HG03066 (cell line): ENCODE data around the gene MALRD1.
"Not testable (repeated sequence)": the region's sequence is repeated elsewhere in the genome, so short reads cannot be mapped to it uniquely, and the experiment has no call there.

Experiments
- ATAC-seq: cut with Tn5 transposase; IDR thresholded peaks from one replicate; pipeline ENCODE4 v1.9.1; 2021; ENCODE audit warnings: low read depth; ENCODE audit not compliant: unreplicated experiment

The MALRD1 gene

DNA sequence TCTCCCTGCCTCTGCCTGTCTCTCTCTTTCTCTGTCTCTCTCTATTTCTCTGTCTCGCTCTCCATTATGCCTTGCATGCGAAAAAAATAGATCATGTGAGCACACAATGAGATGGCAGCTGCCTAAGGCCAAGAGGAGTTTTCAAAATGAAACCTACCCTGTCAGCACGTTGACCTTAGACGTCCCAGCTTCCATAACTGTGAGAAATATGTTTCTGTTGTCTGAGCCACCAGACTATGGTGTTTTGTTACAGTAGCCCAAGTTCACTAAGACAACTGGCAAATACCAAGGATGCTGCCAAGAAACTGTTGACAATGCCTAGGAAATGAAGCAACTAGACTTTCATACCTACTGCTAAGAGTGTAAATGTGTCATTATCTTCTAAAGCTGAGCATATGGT is 697.1 kb downstream of the MALRD1 start:
- no peak for ATAC-seq

DNA sequence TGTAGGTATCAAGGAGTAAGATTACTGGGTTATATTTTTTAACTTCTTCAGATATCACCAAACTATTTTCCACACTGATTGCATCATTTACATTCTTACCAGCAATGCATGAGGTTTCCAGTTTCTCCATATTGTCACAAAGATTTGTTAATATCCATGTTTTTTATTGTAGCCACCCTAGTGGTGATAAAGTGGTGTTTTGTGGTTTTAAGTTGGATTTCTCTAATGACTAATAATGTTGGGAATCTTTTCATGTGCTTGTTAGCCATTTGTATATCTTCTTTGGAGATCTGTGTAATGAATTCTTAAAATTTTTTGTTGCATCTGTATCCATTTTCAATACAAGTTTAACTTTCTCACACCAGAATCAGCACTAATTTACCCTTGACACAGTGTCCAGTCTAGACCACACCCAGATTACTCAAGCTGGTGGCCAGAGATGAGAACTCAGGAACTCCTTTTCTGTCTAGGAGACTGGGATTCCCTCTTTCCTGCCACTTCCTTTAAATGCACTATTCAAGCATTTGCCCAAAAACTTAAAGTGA is 700.7 kb downstream of the MALRD1 start:
- ATAC-seq = no peak

DNA sequence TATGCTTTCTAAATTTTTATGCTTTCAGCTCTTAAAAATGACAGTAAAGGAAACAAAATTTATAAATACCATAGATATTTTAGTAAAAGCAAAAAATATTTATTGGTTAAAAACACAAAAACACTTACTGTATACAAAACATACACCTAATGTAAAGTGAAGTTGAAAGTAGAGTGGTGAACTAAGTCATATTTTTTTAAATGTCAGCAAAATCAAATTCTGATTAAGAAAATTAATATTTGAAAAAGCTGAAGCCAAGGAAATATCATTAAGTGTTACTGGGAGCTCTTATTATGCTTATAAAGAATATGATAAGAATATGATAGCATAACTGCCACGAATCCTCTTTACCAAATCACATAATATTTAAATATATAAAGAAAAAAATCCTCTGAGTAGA is 702.4 kb downstream of the MALRD1 start:
- ATAC-seq = no peak

GRCh38 chr10:19756919-19757318 is 708.3 kb downstream of the MALRD1 start:
- no peak for ATAC-seq

- ATAC-seq = no peak
Measured at GRCh38 chr10:19762026-19762425, 713.4 kb downstream of the MALRD1 start.

DNA sequence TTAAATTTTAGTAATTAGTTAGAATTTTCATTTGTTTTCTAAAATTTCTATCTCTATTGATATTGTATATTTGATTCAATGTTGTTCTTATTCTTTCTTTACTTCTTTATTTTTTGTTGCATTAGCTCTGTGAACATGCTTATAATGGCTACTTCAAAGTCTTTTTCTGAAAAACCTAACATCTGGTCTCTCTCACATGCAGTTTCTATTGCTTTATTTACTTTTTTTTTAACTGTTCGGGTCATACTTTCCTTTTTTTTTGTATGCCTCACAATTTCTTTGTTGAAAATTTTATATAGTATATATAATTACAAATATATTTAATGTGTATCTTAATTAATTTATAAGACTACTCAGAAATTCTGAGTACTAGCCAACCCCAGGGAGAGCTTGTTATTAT is 715.5 kb downstream of the MALRD1 start:
- ATAC-seq = no peak

- ATAC-seq = no peak
Measured at GRCh38 chr10:19767876-19768275, 719.3 kb downstream of the MALRD1 start.

- ATAC-seq = not testable (repeated sequence)
Measured at GRCh38 chr10:19769826-19770225, 721.2 kb downstream of the MALRD1 start.

DNA sequence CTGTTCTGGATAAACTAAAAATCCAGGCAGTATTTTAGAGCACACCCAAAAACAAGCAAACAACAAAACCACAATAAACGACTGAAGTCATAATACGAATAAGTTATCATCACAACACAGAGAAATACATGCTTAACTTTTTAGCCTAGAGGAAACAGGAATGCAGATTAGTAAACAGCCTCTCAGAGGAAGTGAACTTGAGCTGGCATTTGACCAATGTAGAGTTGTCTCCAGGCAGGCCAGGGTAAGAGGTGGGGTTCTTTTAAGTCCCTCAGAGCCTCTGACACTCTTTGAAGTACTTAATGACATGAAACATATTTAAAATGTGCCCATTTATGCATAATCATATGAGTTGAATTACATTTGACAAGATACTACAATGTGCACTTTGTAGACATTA is 724.4 kb downstream of the MALRD1 start:
- ATAC-seq = no peak

DNA sequence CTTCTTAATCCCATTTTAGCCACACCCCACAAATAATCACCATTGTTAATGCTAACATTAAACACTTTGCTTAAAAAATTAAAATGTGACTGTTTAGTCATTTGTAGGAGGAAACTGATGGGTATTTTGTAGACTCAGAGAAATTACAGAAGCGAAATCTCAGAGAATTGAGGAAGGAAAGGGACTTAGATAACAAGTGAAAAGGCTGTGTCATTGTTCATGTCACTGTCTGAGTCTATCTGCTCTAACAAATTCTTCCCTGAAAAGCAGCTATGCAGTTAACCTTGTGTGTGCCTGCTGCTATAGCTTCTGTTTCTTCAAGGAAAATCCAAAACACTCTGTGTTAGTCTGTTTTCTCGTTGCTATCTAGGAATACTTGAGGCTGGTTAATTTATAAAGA is 726.7 kb downstream of the MALRD1 start:
- ATAC-seq = no peak

- no peak for ATAC-seq
Measured at GRCh38 chr10:19777806-19778205, 729.2 kb downstream of the MALRD1 start.

- ATAC-seq = no peak
Measured at GRCh38 chr10:19778996-19779395, 730.4 kb downstream of the MALRD1 start.

DNA sequence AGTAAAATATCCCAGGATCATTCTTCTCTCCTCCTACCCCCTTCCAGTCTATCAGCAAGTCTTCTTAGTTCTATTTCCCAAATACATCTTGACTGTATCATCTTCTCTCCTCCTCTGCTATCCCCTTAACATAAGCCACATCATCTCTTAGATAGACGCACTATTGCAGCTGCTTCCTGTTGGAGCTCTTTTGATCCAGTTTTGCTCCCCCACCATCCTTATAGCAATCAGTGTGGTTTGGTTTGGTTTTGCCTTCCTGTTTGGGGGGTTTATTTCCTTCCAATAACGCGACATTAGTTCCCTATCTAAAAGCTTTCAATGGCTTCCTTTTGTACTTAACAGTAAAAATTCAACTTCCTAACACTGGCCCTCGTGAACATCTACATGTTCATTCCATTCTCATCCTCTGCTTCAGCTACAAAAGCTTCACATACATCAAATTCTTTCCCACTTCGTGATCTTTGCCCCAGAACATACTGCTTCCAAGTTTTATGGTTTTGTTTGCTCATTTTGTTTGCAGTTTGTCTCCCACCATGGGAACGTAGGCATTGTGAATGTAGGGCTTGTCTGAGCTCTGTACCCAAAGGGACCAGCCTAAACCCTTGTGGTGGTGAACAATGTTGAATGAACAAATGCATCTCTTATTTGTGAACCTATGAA is 734.0 kb downstream of the MALRD1 start:
- no peak for ATAC-seq

GRCh38 chr10:19783721-19784120 is 735.1 kb downstream of the MALRD1 start:
- no peak for ATAC-seq
